BLaER1 treated with 17β-estradiol and CSF1 and Interleukin-3, amounts not matched to agents 10 nM and 100 nM (cell line): ENCODE data around the gene GRM1.
"Not testable (repeated sequence)": the region's sequence is repeated elsewhere in the genome, so short reads cannot be mapped to it uniquely, and the experiment has no call there.

ENCODE experiments used
- H3K27ac ChIP-seq, 11 experiments: shearing (Covaris generic); formaldehyde crosslinking; 2 replicates each; pipeline ENCODE4 v1.8.1; 2022
- H3K27me3 ChIP-seq, 11 experiments: shearing (Covaris generic); formaldehyde crosslinking; 2 replicates each; pipeline ENCODE4 v1.8.1; 2022
- H3K36me3 ChIP-seq, 11 experiments: shearing (Covaris generic); formaldehyde crosslinking; 2 replicates each; pipeline ENCODE4 v1.8.1; 2022
- H3K4me1 ChIP-seq, 10 experiments: shearing (Covaris generic); formaldehyde crosslinking; 2 replicates each; pipeline ENCODE4 v1.8.1; 2022
- H3K4me2 ChIP-seq, 11 experiments: shearing (Covaris generic); formaldehyde crosslinking; 2 replicates each; pipeline ENCODE4 v1.8.1; 2022
- H3K4me3 ChIP-seq, 10 experiments: shearing (Covaris generic); formaldehyde crosslinking; 2 replicates each; pipeline ENCODE4 v1.8.1; 2022
- H3K9ac ChIP-seq, 11 experiments: shearing (Covaris generic); formaldehyde crosslinking; 2 replicates each; pipeline ENCODE4 v1.8.1; 2022
- H3K9me3 ChIP-seq, 11 experiments: shearing (Covaris generic); formaldehyde crosslinking; replicated peaks in 1 of 11; 2 replicates each; pipeline ENCODE4 v1.8.1; 2022
- H4K20me1 ChIP-seq, 11 experiments: shearing (Covaris generic); formaldehyde crosslinking; 2 replicates each; pipeline ENCODE4 v1.8.1; 2022
- Cebpa-rat ChIP-seq, 11 experiments: shearing (Covaris generic); IDR thresholded peaks; 2 replicates each; pipeline ENCODE4 v1.8.1; 2022

The GRM1 gene

DNA sequence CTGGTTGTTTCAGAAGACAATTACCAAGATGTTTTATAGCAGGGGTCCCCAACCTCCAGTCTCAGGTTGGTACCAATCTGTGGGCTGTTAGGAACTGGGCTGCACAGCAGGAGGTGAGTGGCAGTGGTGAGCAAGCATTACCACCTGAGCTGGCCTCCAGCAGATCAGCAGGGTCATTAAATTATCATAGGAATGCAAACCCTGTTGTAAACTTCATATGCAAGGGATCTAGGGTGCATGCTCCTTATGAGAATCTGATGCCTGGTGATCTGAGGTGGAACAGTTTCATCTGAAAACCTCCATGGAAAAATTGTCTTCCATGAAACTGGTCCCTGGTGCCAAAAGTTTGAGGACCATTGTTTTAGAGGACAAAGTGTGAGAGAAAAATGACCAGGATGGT lies 240.6 kb downstream of the GRM1 start:
- no peak overlapping the region for H3K27ac ChIP-seq
- H3K9me3 ChIP-seq: no peaks in the 10 kb centered on the region
- H3K27me3 ChIP-seq: no peaks in the 10 kb centered on the region; a peak in 1 of 22 replicates
- no peak for TF ChIP-seq Cebpa-rat (IDR thresholded peaks at IDR 0.05)
- no peak overlapping the region for H3K9ac ChIP-seq
- H3K4me1 ChIP-seq: no peaks in the 10 kb centered on the region
- H4K20me1 ChIP-seq: no peaks in the 10 kb centered on the region
- no peak overlapping the region for H3K4me2 ChIP-seq
- H3K4me3 ChIP-seq: no peak overlapping the region
- H3K36me3 ChIP-seq: no peaks in the 10 kb centered on the region

- not testable (repeated sequence) for H4K20me1 ChIP-seq, H3K27ac ChIP-seq, H3K4me3 ChIP-seq, H3K27me3 ChIP-seq, H3K4me1 ChIP-seq, H3K9ac ChIP-seq, H3K4me2 ChIP-seq, H3K9me3 ChIP-seq, H3K36me3 ChIP-seq
Observed at GRCh38 chr6:146271163-146271562, 242.3 kb downstream of the GRM1 start.

DNA sequence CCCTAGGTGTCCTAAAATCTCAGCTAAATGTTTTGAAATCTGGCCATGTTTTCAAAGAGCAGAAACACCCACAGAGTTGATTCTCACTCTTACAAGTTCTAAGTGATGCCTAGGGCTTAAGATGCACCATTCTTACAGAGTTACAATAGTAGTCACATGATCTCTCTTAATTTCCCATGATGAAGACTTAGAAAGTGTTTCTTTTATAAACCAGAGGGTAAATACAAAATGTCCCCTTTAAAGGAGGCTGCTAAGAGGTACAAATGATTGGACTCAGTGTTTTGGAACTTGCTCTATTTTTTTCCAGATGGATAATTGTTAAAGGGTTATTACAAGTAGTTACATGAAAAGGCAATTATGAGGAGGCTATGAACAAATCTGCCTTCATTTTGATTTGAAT lies 244.6 kb downstream of the GRM1 start:
- no peaks in the 10 kb centered on the region for H4K20me1 ChIP-seq
- no peak overlapping the region for H3K4me2 ChIP-seq
- no peaks in the 10 kb centered on the region for H3K9me3 ChIP-seq
- H3K4me3 ChIP-seq: no peak overlapping the region
- H3K9ac ChIP-seq: no peak overlapping the region
- H3K36me3 ChIP-seq: no peaks in the 10 kb centered on the region
- peaks cover 0 to 5% (median 0%) of the 10 kb centered on the region in 10 experiments; a peak in 1 of 20 replicates for H3K4me1 ChIP-seq
- H3K27me3 ChIP-seq: no peaks in the 10 kb centered on the region; a peak in 1 of 22 replicates
- H3K27ac ChIP-seq: no peak overlapping the region
- TF ChIP-seq Cebpa-rat (IDR thresholded peaks at IDR 0.05): no peak

DNA sequence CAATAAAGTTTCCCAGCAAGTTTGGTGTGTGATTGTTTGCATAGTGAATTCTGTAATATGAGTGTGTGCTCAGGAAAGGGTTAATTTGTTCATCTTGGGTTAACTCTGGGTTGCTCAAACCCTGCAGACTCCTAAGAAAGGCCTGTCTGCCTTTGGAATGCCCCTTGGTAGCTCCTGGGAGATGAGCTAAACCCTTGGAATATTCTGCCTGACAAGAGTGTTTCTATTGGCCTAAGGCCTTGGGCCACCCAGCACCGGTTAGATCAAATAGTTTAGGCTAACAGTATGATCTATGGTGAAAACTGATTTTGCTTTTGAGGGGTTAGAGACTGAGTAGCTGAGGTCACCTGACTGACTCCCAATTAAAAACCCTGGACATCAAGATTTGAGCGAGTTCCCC lies 248.3 kb downstream of the GRM1 start:
- Histone ChIP-seq H3K9ac (no peak overlapping the region), H3K27me3 (no peaks in the 10 kb centered on the region), H3K4me1 (peaks cover 0 to 15% (median 0%) of the 10 kb centered on the region in 10 experiments; a peak in 5 of 20 replicates), H4K20me1 (no peaks in the 10 kb centered on the region), H3K4me3 (no peak overlapping the region), H3K4me2 (no peak overlapping the region), H3K36me3 (no peaks in the 10 kb centered on the region), H3K27ac (no peak overlapping the region), H3K9me3 (no peaks in the 10 kb centered on the region)
- no peak for TF ChIP-seq Cebpa-rat (IDR thresholded peaks at IDR 0.05)

DNA sequence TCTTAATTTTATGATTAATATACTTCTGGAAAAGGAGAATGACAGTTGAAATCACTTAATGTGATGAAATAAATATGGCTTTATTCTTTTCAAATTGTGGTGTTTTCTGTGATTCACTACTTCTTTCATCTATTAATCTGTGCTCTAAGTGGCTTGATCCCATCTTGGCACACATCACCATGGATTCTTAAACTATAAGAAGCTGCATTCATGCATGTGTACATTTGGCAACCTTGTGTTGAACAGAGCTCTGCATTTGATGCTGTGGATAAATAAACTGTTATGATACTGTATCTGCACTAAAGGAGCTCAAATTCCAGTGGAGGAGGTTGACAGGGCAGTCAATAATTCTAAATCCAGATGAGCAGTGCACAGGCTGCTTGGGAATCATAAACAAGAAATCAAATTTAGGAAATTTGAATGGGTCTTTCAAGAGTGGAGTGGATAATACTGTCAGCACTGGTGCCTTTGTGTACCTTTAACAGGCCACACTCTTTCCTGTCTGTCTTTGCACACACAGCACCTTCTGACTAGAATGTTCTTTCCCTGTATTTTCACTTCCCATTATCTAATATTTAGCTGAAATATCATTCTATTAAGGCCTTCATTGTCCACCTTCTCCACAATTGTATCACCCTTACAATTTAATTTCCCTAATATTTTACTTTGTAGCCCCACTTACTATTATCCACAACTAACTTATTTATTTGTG lies 252.9 kb downstream of the GRM1 start:
- Histone ChIP-seq H3K4me3 (no peak overlapping the region), H4K20me1 (no peaks in the 10 kb centered on the region), H3K27ac (no peak overlapping the region), H3K9me3 (peaks cover 0 to 7% (median 0%) of the 10 kb centered on the region in 11 experiments; a peak in 3 of 22 replicates), H3K36me3 (no peaks in the 10 kb centered on the region), H3K9ac (no peak overlapping the region), H3K4me1 (peaks cover 0 to 17% (median 0%) of the 10 kb centered on the region in 10 experiments; a peak in 4 of 20 replicates), H3K4me2 (peak overlapping the region in 2 of 11 experiments; percentile 35 to 44; a peak in 2 of 22 replicates), H3K27me3 (no peaks in the 10 kb centered on the region)
- TF ChIP-seq Cebpa-rat (IDR thresholded peaks at IDR 0.05): no peak

DNA sequence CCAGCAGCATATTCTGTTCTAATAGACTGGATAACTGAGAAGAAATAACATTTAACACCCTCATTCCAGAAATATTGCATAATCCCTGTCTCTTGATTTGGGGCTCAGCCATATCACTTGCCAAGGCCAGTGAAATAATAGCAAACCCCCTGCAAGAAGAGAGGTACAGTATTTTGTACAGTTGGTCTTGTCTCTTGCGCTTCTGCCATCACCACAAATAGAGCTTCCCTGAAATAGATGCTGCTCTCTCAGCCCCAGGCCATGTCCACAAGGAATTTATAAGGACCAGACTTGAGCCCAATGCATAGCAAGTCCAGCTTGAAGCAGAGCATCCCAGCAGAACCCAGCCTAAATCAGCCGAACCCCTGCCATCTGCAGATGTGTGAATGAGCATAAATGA lies 254.0 kb downstream of the GRM1 start:
- H3K4me1 ChIP-seq: peaks cover 0 to 26% (median 0%) of the 10 kb centered on the region in 10 experiments; a peak in 5 of 20 replicates
- no peak for TF ChIP-seq Cebpa-rat (IDR thresholded peaks at IDR 0.05)
- no peak overlapping the region for H3K9ac ChIP-seq
- H4K20me1 ChIP-seq: no peaks in the 10 kb centered on the region
- no peak overlapping the region for H3K27ac ChIP-seq
- no peak overlapping the region for H3K4me2 ChIP-seq
- H3K9me3 ChIP-seq: peaks cover 0 to 13% (median 2%) of the 10 kb centered on the region in 11 experiments; a peak in 7 of 22 replicates
- no peak overlapping the region for H3K4me3 ChIP-seq
- no peaks in the 10 kb centered on the region for H3K36me3 ChIP-seq
- H3K27me3 ChIP-seq: no peaks in the 10 kb centered on the region

- H3K9ac ChIP-seq: no peak overlapping the region
- H3K4me1 ChIP-seq: peaks cover 0 to 35% (median 0%) of the 10 kb centered on the region in 10 experiments; a peak in 5 of 20 replicates
- peaks cover 0 to 25% (median 2%) of the 10 kb centered on the region in 11 experiments; a peak in 7 of 22 replicates for H3K9me3 ChIP-seq
- TF ChIP-seq Cebpa-rat (IDR thresholded peaks at IDR 0.05): no peak
- no peak overlapping the region for H3K27ac ChIP-seq
- H4K20me1 ChIP-seq: no peaks in the 10 kb centered on the region
- H3K36me3 ChIP-seq: no peaks in the 10 kb centered on the region
- no peak overlapping the region for H3K4me3 ChIP-seq
- no peak overlapping the region for H3K4me2 ChIP-seq
- H3K27me3 ChIP-seq: no peaks in the 10 kb centered on the region
Observed at GRCh38 chr6:146284311-146284710, 255.4 kb downstream of the GRM1 start.

- no peak for TF ChIP-seq Cebpa-rat (IDR thresholded peaks at IDR 0.05)
Observed at GRCh38 chr6:146286961-146287360, 258.1 kb downstream of the GRM1 start.

DNA sequence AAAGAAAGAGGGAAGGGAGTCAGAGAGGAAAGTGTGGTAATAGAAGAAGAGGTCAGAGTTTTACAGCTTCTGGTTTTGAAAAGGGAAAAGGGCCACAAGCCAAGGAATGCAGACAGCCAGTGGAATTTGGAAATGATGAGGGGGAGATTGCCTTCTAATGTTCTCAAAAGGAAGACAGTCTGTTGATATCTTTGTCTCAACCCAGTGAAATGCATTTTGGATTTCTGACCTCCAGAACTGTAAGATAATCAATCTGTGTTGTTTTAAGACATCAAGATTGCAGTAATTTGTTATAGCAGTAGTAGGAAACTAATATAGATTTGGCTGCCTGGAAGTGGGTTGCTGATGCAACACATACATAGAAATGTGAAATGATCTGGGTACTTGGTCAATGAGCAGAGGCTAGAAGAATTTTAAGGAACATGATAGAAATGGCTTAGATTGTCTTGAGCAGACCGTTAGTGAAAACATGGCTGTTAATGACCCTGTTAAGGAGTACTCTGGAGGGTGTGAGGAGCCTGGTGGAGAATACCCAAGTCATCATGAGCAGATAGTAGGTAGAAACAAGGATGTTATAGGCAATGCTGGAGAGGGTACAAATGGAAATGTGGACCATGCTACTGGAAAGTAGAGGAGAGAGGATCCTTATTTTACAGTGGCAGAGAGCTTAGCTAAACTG lies 259.0 kb downstream of the GRM1 start:
- Histone ChIP-seq H3K4me3 (no peak overlapping the region), H3K4me1 (peaks cover 8 to 48% (median 13%) of the 10 kb centered on the region in 10 experiments; a peak in 18 of 20 replicates), H3K9ac (no peak overlapping the region), H3K27me3 (no peaks in the 10 kb centered on the region), H4K20me1 (no peaks in the 10 kb centered on the region), H3K9me3 (peaks cover 0 to 30% (median 2%) of the 10 kb centered on the region in 11 experiments; a peak in 7 of 22 replicates), H3K4me2 (peak overlapping the region in 2 of 11 experiments; percentile 6 to 10; a peak in 2 of 22 replicates), H3K36me3 (no peaks in the 10 kb centered on the region), H3K27ac (0 out of 22 replicates have a peak overlapping the region, but pooled peaks of 1 of the 11 experiments have one; percentile 4)
- no peak for TF ChIP-seq Cebpa-rat (IDR thresholded peaks at IDR 0.05)

More at GRCh38 chr6:146286961-146287360, 258.1 kb downstream of the GRM1 start:
- peaks cover 8 to 53% (median 13%) of the 10 kb centered on the region in 10 experiments; a peak in 18 of 20 replicates for H3K4me1 ChIP-seq
- no peaks in the 10 kb centered on the region for H4K20me1 ChIP-seq
- H3K36me3 ChIP-seq: no peaks in the 10 kb centered on the region
- no peak overlapping the region for H3K4me3 ChIP-seq
- H3K4me2 ChIP-seq: peak overlapping the region in 1 of 11 experiments; percentile 8; a peak in 1 of 22 replicates
- no peak overlapping the region for H3K9ac ChIP-seq
- H3K27ac ChIP-seq: no peak overlapping the region
- no peaks in the 10 kb centered on the region for H3K27me3 ChIP-seq
- H3K9me3 ChIP-seq: peaks cover 0 to 30% (median 2%) of the 10 kb centered on the region in 11 experiments; a peak in 7 of 22 replicates
